Measurements from ENCODE around the gene TYRO3.

The TYRO3 gene

DNA sequence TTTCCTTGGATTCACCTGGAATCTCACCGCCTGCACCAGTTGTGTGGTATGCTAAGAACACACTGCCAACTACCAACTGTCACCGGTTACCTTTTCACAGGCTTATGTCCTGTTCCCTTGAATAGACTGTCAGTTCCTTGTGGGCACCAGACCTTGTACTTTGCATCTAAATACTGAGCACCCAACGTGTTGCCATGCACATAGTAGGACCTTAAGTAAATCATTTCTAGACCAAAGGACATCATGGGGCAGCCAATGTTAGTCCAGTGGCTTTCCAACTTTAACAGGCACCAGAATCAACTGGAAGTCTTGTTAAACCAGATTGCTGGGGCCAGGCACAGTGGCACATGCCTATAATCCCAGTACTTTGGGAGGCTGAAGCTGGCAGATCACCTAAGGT, 13.8 kb upstream of the TYRO3 start:
- DNase-seq, result no peak
- H3K27ac Mint-ChIP-seq, result no peak overlapping the region
- peak overlapping the region; percentile 99 for H3K4me3 Mint-ChIP-seq
- H3K27me3 Mint-ChIP-seq (ENCODE audit: low read depth, poor library complexity), result peaks cover 10% of the 10 kb centered on the region
- TF ChIP-seq CTCF (IDR thresholded peaks at IDR 0.05), result no peak
- no peaks in the 10 kb centered on the region for H3K9me3 Mint-ChIP-seq
- no peaks in the 10 kb centered on the region for H3K36me3 Mint-ChIP-seq (ENCODE audit: low read depth)
- H3K4me1 Mint-ChIP-seq, result peaks cover 16% of the 10 kb centered on the region

GRCh38 chr15:41546851-41547786, 11.9 kb upstream of the TYRO3 start:
- Mint-ChIP-seq H3K27me3 (ENCODE audit: low read depth, poor library complexity) (peaks cover 10% of the 10 kb centered on the region), H3K9me3 (no peaks in the 10 kb centered on the region), H3K4me1 (peaks cover 13% of the 10 kb centered on the region), H3K36me3 (ENCODE audit: low read depth) (no peaks in the 10 kb centered on the region), H3K27ac (no peak overlapping the region), H3K4me3 (no peak overlapping the region)
- TF ChIP-seq CTCF (IDR thresholded peaks at IDR 0.05), result no peak
- DNase-seq, result no peak

DNA sequence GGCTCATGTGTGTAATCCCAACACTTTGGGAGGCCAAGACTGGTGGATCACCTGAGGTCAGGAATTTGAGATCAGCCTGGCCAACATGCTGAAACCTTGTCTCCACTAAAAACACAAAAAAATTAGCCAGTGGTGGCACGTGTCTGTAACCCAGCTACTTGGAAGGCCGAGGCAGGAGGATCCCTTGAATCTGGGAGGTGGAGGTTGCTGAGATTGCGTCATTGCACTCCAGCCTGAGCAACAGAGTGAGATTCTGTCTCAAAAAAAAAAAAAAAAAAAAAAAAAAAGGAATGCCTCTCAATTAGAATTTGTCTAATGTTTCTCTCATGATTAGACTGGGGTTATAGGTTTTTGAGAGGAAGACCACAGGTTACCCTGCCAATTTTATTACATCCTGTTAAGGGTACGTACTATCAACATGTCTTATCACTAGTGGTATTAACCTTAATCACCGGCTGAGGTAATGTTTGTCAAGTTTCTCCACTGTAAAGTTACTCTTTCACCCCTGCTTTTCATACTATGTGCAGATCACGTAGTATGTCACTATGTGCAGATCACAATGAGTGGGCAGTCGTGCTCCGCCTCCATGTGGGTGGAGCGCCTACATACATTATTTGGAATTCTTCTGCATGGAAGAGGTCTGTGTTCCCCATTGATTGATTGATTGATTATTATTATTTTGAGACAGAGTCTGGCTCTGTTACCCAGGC, 8.8 kb upstream of the TYRO3 start:
- peaks cover 6% of the 10 kb centered on the region for H3K4me1 Mint-ChIP-seq
- H3K27ac Mint-ChIP-seq, result no peak overlapping the region
- H3K36me3 Mint-ChIP-seq (ENCODE audit: low read depth), result no peaks in the 10 kb centered on the region
- H3K9me3 Mint-ChIP-seq, result no peaks in the 10 kb centered on the region
- no peak for DNase-seq
- no peak for TF ChIP-seq CTCF (IDR thresholded peaks at IDR 0.05)
- no peak overlapping the region for H3K4me3 Mint-ChIP-seq
- H3K27me3 Mint-ChIP-seq (ENCODE audit: low read depth, poor library complexity), result peaks cover 8% of the 10 kb centered on the region

DNA sequence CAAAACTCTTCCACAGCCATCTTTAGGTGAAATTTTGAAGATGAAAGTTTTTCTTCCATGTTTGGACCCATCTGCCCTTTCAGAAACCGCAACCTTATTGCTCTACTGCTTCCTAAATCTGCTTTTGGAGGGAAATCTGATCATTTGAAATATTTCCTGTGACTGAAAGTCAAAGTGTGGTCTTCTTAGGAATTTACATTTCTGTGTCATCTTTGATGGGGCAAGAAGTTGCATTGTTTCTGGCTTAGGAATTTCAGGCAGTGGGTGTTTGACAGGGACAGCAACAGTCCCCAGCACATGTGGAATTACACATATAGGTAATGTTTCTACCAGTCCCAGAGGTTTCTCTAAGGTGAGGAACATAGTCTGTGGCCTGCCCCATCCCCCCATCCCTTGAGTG, 5.3 kb upstream of the TYRO3 start:
- no peak for DNase-seq
- Mint-ChIP-seq H3K4me3 (no peak overlapping the region), H3K9me3 (no peaks in the 10 kb centered on the region), H3K36me3 (ENCODE audit: low read depth) (no peaks in the 10 kb centered on the region), H3K4me1 (peaks cover 20% of the 10 kb centered on the region), H3K27me3 (ENCODE audit: low read depth, poor library complexity) (peaks cover 10% of the 10 kb centered on the region), H3K27ac (no peak overlapping the region)
- no peak for TF ChIP-seq CTCF (IDR thresholded peaks at IDR 0.05)

DNA sequence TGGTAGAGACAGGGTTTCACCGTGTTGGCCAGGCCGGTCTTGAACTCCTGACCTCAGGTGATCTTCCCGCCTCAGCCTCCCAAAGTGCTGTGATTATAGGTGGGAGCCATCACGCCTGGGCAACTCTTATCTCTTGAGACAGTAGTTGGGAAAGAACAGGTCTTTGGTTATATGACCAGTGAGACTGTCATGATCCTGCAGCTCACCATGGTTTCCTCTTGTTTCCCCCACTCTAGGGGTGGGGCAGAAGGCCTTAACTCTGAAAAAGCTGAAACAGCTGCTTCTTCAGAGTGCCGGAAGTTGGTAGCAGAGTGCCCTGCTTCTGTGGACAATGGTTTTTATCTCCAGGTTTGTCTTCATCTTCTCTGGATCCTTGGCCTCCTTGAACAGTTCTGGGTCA, 4.7 kb upstream of the TYRO3 start:
- H3K27ac Mint-ChIP-seq, result no peak overlapping the region
- peaks cover 8% of the 10 kb centered on the region for H3K27me3 Mint-ChIP-seq (ENCODE audit: low read depth, poor library complexity)
- H3K4me3 Mint-ChIP-seq, result no peak overlapping the region
- no peaks in the 10 kb centered on the region for H3K9me3 Mint-ChIP-seq
- H3K4me1 Mint-ChIP-seq, result peaks cover 20% of the 10 kb centered on the region
- no peak for TF ChIP-seq CTCF (IDR thresholded peaks at IDR 0.05)
- DNase-seq, result no peak
- H3K36me3 Mint-ChIP-seq (ENCODE audit: low read depth), result no peaks in the 10 kb centered on the region
